HL-60/S4 treated with phorbol 12-myristate 13-acetate at 8.2 ng/mL for 4 days and 3 days (cell line): ENCODE results near the gene TMEM45B.
"Not testable (repeated sequence)": the region's sequence is repeated elsewhere in the genome, so short reads cannot be mapped to it uniquely, and the experiment has no call there.

ENCODE experiments used
- in situ Hi-C: fragments of 300-500 bp; cut with MboI; formaldehyde crosslinking; loops from 2 replicates; pipeline ENCODE4 v1.15.0; 2022; ENCODE audit warnings: low sequenced_read_pairs

Gene TMEM45B

GRCh38 chr11:129804012-129804411 lies 11.6 kb upstream of the TMEM45B start:
- in situ Hi-C loops = no loop called here

DNA sequence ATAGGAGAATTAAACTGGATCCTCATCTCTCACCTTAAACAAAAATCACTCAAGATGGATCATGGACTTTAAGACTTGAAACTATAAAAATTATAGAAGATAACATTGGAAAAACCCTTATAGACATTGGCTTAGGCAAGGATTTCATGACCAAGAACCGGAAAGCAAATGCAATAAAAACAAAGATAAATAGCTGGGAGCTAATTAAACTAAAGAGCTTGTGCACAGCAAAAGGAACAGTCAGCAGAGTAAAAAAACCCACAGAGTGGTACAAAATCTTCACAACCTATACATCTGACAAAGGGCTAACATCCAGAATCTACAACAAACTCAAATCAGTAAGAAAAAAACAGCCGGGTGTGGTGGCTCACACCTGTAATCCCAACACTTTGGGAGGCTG lies 7.4 kb upstream of the TMEM45B start:
- in situ Hi-C loops = not testable (repeated sequence)

GRCh38 chr11:129813231-129813791 lies 2.3 kb upstream of the TMEM45B start:
- in situ Hi-C loops = no loop called here

- in situ Hi-C loops = no loop called here
Observed at GRCh38 chr11:129814244-129815014, 1.2 kb upstream of the TMEM45B start.

DNA sequence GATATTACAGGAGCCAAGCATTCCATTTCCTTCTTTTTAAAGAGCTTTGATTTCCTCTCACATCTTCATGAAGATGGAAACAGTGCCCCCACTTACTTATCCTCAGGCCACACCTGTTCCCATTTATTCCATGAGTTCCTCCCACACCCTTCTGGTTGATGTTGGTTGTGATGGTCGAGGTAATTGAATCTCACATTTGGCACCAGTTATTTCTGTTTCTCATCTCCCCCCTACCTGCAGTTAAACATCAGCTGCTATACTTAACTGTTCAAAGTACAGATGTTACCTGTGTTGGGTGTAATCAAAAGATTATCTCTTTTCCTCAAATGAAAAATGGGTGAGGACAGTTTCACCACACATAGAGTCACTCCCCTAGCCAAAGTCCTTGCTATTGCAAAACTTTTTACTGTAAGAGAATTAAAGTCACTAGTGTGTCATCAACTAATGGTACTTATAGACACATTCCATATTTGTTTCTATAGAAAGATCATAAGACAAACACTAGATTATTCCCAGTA lies 1.9 kb downstream of the TMEM45B start:
- in situ Hi-C loops = no loop called here

- in situ Hi-C loops = not testable (repeated sequence)
Observed at GRCh38 chr11:129818236-129818635, 2.6 kb downstream of the TMEM45B start.

DNA sequence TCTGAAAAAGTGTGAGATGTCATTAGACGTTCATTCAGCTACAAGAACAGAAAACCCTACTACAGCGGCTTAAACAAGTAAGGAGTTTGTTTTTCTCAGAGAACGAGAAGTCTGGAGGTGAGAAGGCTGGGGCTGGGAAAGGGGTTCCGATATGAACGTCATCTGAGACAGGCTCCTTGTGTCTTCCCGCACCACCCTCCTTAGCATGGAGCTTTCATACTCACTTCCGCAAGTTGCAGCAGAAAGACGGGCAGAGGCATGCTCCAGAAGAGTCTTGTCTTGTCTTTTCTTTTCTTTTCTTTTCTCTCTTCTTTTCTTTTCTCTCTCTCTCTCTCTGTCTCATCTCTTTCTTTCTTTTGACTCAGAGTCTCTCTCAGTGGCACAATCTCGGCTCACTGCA lies 3.6 kb downstream of the TMEM45B start:
- in situ Hi-C loops = no loop called here

DNA sequence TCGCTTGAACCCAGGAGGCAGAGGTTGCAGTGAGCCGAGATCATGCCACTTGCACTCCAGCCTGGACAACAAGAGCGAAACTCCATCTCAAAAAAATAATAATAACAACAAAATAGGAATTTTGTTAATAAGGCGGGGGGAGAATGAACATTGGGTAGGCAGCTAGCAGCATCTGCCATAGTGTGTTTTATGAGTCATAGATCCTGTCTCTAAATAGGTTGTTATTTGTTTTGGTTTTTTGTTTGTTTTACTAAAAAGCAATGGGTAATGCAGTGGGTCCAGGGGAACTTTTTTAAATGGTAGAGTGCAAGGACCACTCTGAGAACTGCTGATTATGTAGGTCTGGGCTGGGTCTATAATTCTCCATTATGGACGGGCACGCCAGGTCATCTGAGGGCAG lies 4.6 kb downstream of the TMEM45B start:
- in situ Hi-C loops = not testable (repeated sequence)

DNA sequence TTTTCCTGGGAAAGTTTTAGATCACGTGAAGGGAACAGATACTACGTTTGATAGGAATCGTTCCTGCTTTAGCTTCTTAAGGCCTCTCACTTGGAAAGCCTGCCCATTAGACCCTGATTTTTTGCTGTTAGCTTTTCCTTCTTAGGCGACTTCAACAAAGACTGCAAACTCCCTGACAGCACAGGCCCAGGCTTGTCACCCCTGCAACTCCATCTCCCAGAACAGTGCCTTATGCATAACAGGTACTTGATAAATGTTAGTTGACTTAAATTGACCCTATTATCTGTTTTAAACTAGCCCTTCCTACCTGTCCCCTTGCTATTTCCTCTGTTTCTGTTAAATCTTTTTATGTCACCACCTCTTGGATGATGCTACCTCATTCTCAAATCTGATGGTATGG lies 7.6 kb downstream of the TMEM45B start:
- in situ Hi-C loops = not testable (repeated sequence)

DNA sequence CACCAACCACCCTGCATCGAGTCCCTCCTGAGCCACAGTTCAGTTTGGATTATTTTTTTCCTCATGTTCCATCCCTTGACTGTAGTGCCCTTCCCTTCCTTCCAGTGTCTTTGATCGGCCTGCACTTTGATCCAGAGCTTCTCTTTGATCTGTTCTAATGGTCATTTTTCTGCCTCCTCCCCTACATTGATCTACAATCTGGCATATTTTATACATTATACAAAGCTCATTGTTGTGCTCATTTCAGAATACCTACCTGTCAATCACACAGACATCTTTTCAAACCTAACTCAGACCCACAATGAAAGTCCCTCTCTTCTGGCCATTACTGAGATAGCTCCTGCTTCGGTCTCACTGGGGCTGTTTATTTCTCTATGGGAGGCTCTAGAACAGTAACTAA lies 8.2 kb downstream of the TMEM45B start:
- in situ Hi-C loops = not testable (repeated sequence)

DNA sequence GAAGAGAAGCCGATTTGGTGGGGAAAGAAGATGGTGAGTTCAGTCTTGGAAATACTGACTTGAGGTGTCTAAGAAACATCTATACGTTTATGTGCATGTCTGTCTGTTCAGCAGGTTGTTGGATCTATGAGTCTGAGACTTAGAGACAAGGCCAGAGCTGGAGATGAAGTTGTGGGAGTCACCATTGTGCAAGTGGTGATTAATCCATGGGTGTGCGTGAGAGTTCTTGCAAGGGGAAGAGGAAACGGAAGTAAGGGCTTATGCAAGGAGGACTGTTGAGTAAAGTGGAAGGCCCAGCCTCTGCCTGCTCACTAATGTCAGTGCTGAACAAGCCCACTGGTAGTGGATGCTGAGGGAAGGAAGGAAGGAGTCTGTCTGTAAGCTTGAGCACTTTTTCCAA lies 9.7 kb downstream of the TMEM45B start:
- in situ Hi-C loops = no loop called here

- in situ Hi-C loops = no loop called here
Observed at GRCh38 chr11:129828301-129828836, 12.7 kb downstream of the TMEM45B start.

GRCh38 chr11:129829497-129829896 lies 13.8 kb downstream of the TMEM45B start:
- in situ Hi-C loops = not testable (repeated sequence)

GRCh38 chr11:129831227-129831626 lies 15.6 kb downstream of the TMEM45B start:
- in situ Hi-C loops = not testable (repeated sequence)

DNA sequence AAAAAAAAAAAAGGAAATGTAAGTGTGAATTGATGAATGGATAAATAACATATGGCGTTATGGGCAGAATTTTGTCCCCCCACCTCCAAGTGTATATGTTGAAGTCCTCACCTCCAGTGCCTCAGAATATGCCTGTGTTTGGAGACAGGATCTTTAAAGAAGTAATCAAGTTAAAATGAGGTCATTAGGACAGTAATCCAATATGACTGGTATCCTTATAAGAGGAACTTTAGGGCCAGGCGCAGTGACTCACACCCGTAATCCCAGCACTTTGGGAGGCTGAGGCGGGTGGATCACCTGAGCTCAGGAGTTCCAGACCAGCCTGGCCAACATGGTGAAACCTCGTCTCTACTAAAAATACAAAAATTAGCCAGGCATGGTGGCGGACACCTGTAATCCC lies 17.6 kb downstream of the TMEM45B start:
- in situ Hi-C loops = not testable (repeated sequence)

DNA sequence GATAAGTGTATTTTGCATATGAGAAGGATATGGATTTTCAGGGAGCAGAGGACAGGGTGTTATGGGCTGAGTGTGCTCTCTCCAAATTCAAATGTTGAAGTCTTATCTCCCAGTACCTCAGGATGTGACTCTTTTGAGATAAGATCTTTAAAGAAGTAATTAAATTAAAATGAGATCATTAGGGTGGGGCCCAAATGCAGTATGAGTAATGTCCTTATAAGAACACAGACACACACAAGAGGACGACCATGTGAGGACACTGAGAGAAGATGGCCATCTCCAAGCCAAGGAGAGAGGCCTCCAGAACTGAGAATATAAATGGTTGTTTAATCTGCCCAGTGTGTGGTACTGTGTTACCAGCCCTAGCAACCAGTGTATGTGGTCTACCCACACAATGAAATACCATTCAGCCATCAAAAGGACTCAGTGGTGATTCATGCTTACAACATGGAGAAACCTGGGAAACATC lies 20.8 kb downstream of the TMEM45B start:
- in situ Hi-C loops = not testable (repeated sequence)

GRCh38 chr11:129836979-129837378 lies 21.3 kb downstream of the TMEM45B start:
- in situ Hi-C loops = no loop called here

GRCh38 chr11:129840236-129840635 lies 24.6 kb downstream of the TMEM45B start:
- in situ Hi-C loops = no loop called here

DNA sequence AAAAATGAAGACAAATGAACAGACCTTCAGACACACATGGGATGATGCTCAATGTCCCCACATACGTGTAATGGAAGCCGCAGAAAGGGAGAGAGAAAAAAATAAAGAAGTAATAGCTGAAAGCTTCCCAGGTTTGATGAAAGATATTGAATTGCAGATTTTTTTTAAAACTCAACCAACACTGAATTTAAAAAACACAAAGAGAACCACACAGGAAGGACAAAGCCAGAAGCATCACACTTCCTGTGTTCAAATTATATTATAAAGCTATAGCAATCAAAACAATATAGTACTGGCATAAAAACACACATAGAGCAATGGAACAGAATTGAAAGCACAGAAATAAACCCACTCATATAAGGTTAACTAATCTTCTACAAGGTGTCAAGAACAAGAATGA lies 26.5 kb downstream of the TMEM45B start:
- in situ Hi-C loops = no loop called here

DNA sequence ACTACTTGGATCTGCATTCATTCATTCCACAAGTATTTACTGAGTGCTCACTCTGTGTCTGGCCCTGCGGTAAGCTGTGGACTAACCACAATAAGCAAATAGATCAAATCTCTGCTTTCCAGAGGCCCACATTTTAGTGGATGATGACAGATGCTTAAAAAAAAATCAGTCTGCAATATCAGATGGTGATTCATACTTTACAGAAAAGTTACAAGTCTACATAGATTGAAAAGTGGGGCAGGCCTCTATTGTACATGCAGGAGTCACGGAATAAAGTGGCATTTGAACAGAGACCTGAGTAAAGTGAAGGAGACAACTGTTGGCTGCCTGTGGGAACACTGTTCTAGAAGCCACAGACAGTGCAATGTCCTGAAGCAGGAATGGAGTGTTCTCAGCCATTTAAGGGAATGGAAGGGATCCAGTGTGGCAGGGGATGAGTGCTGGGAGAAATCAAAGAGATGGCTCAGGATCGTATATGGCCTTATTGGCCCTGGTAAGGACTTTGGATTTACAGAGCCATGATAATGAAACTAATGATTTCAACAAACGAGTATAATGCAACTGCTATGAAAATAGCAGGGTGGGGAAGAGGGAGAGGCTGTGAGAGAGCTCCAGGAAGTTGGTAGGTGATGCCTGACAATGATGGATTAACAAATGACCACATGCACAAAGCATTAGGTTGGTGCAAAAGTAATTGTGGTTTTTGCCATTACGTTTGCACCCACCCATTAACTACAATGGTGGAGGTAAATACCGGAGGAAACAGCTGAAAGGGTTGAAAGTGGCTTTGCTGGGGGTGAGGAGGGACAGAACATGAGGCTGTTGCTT lies 31.1 kb downstream of the TMEM45B start:
- in situ Hi-C loops = no loop called here

DNA sequence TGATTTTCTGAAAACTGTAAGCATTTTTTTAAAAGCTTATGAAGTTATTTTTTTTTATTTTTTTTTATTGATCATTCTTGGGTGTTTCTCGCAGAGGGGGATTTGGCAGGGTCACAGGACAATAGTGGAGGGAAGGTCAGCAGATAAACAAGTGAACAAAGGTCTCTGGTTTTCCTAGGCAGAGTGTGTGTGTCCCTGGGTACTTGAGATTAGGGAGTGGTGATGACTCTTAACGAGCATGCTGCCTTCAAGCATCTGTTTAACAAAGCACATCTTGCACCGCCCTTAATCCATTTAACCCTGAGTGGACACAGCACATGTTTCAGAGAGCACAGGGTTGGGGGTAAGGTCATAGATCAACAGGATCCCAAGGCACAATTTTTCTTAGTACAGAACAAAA lies 31.7 kb downstream of the TMEM45B start:
- in situ Hi-C loops = not testable (repeated sequence)
